Stomach smooth muscle (tissue), 2 donors: ENCODE results near the gene ATP1A4.
A peak's percentile ranks its signal among the peaks of the same experiment; 100 is the strongest.
"Not testable (repeated sequence)": the region's sequence is repeated elsewhere in the genome, so short reads cannot be mapped to it uniquely, and the experiment has no call there.

Experiments
- H3K27ac ChIP-seq: one replicate; pipeline ENCODE4 v1.7.0; 2013; ENCODE audit warnings: mild to moderate bottlenecking, low read length, inconsistent platforms
- H3K27me3 ChIP-seq, 2 donors: one replicate each; pipeline ENCODE4 v1.7.0; 2013; ENCODE audit warnings: low read length in 2 of 2; ENCODE audit not compliant: insufficient read depth in 2 of 2, control insufficient read depth in 1 of 2
- H3K36me3 ChIP-seq, 2 donors: one replicate each; pipeline ENCODE4 v1.7.0; 2013; ENCODE audit warnings: low read length in 2 of 2; ENCODE audit not compliant: control insufficient read depth in 2 of 2, insufficient read depth in 2 of 2
- H3K4me1 ChIP-seq: one replicate; pipeline ENCODE4 v1.7.0; 2013; ENCODE audit warnings: low read length; ENCODE audit not compliant: control insufficient read depth, insufficient read depth
- H3K4me3 ChIP-seq, 2 donors: one replicate each; pipeline ENCODE4 v1.7.0; 2013; ENCODE audit warnings: low read length in 2 of 2
- H3K9ac ChIP-seq, 2 donors: one replicate each; pipeline ENCODE4 v1.7.0; 2013; ENCODE audit warnings: low read length in 2 of 2, mild to moderate bottlenecking in 1 of 2
- H3K9me3 ChIP-seq, 2 donors: one replicate each; pipeline ENCODE4 v1.7.0; 2013; ENCODE audit warnings: low read length in 2 of 2; ENCODE audit not compliant: control insufficient read depth in 2 of 2
- donor health status: healthy.
- donor health status: Pancreatic carcinoma.

Gene ATP1A4

GRCh38 chr1:160151303-160151702 is at the start of gene ATP1A4:
Gene ATP1A4 (plus strand): TSS chr1:160151603. CDS start chr1:160152041, 438 bp downstream.
- Histone ChIP-seq H3K36me3 (no peaks in the 10 kb centered on the region), H3K9ac (no peak within 1 kb of the TSS), H3K4me1 (no peaks in the 10 kb centered on the region), H3K4me3 (no peak within 1 kb of the TSS), H3K27ac (no peak within 1 kb of the TSS), H3K9me3 (no peaks in the 10 kb centered on the region), H3K27me3 (no peaks in the 10 kb centered on the region)

- Histone ChIP-seq H3K4me3 (peak overlapping the region in 1 of 2 donors; percentile 62), H3K9ac (peak overlapping the region; percentile 31 to 62), H3K36me3 (no peaks in the 10 kb centered on the region), H3K27me3 (no peaks in the 10 kb centered on the region), H3K9me3 (no peaks in the 10 kb centered on the region), H3K4me1 (peaks cover 56% of the 10 kb centered on the region), H3K27ac (peak overlapping the region; percentile 98)
These were observed 49.5 kb upstream of the ATP1A4 start for GRCh38 chr1:160101717-160102522.

- Histone ChIP-seq H3K27ac (peak overlapping the region; percentile 98), H3K4me1 (peaks cover 44% of the 10 kb centered on the region), H3K27me3 (no peaks in the 10 kb centered on the region), H3K9ac (peak overlapping the region in 1 of 2 donors; percentile 29), H3K36me3 (no peaks in the 10 kb centered on the region), H3K4me3 (no peak overlapping the region), H3K9me3 (no peaks in the 10 kb centered on the region)
These were observed 47.6 kb upstream of the ATP1A4 start for GRCh38 chr1:160103658-160104408.

GRCh38 chr1:160104486-160104885 is 46.9 kb upstream of the ATP1A4 start:
- H3K4me1 ChIP-seq: peaks cover 41% of the 10 kb centered on the region
- H3K9me3 ChIP-seq: no peaks in the 10 kb centered on the region
- no peaks in the 10 kb centered on the region for H3K36me3 ChIP-seq
- H3K27me3 ChIP-seq: no peaks in the 10 kb centered on the region
- peak overlapping the region in 1 of 2 donors; percentile 36 for H3K9ac ChIP-seq
- peak overlapping the region; percentile 49 for H3K27ac ChIP-seq
- H3K4me3 ChIP-seq: no peak overlapping the region

GRCh38 chr1:160105155-160105554 is 46.2 kb upstream of the ATP1A4 start:
- H3K27me3 ChIP-seq: no peaks in the 10 kb centered on the region
- no peak overlapping the region for H3K9ac ChIP-seq
- H3K36me3 ChIP-seq: no peaks in the 10 kb centered on the region
- no peak overlapping the region for H3K4me3 ChIP-seq
- H3K27ac ChIP-seq: peak overlapping the region; percentile 49
- H3K9me3 ChIP-seq: no peaks in the 10 kb centered on the region
- peaks cover 43% of the 10 kb centered on the region for H3K4me1 ChIP-seq

- Histone ChIP-seq H3K27me3 (no peaks in the 10 kb centered on the region), H3K4me1 (peaks cover 26% of the 10 kb centered on the region), H3K9me3 (no peaks in the 10 kb centered on the region), H3K9ac (no peak overlapping the region), H3K36me3 (no peaks in the 10 kb centered on the region), H3K27ac (no peak overlapping the region), H3K4me3 (no peak overlapping the region)
These were observed 43.9 kb upstream of the ATP1A4 start for GRCh38 chr1:160107512-160107911.

- Histone ChIP-seq H3K4me3 (no peak overlapping the region), H3K27ac (no peak overlapping the region), H3K9ac (no peak overlapping the region)
These were observed 42.3 kb upstream of the ATP1A4 start for GRCh38 chr1:160108888-160109662.

GRCh38 chr1:160109686-160110085 is 41.7 kb upstream of the ATP1A4 start:
- H3K4me3 ChIP-seq: no peak overlapping the region
- peaks cover 13% of the 10 kb centered on the region for H3K4me1 ChIP-seq
- H3K36me3 ChIP-seq: no peaks in the 10 kb centered on the region
- H3K9me3 ChIP-seq: no peaks in the 10 kb centered on the region
- no peak overlapping the region for H3K9ac ChIP-seq
- H3K27me3 ChIP-seq: no peaks in the 10 kb centered on the region
- no peak overlapping the region for H3K27ac ChIP-seq

More at GRCh38 chr1:160108888-160109662, 42.3 kb upstream of the ATP1A4 start:
- no peaks in the 10 kb centered on the region for H3K27me3 ChIP-seq
- no peaks in the 10 kb centered on the region for H3K36me3 ChIP-seq
- H3K9me3 ChIP-seq: no peaks in the 10 kb centered on the region
- peaks cover 19% of the 10 kb centered on the region for H3K4me1 ChIP-seq

GRCh38 chr1:160111462-160111861 is 39.9 kb upstream of the ATP1A4 start:
- H3K4me1 ChIP-seq: peaks cover 22% of the 10 kb centered on the region
- H3K9me3 ChIP-seq, H3K27me3 ChIP-seq, H3K9ac ChIP-seq, H3K27ac ChIP-seq, H3K36me3 ChIP-seq, H3K4me3 ChIP-seq: not testable (repeated sequence)

GRCh38 chr1:160112357-160112756 is 39.0 kb upstream of the ATP1A4 start:
- Histone ChIP-seq H3K27me3 (no peaks in the 10 kb centered on the region), H3K4me3 (no peak overlapping the region), H3K4me1 (peaks cover 30% of the 10 kb centered on the region), H3K36me3 (no peaks in the 10 kb centered on the region), H3K9me3 (no peaks in the 10 kb centered on the region), H3K9ac (no peak overlapping the region), H3K27ac (no peak overlapping the region)
